Effector CD4-positive, alpha-beta T cell (primary cell): ENCODE results near the gene DOCK1.

Experiments
- DNase-seq: peaks from one replicate; pipeline ENCODE4 v3.0.0-alpha.2; 2020

DOCK1 gene

GRCh38 chr10:127236266-127236665 is 331.0 kb downstream of the DOCK1 start:
- no peak for DNase-seq

GRCh38 chr10:127242914-127243313 is 337.7 kb downstream of the DOCK1 start:
- DNase-seq, result no peak

- no peak for DNase-seq
Observed at GRCh38 chr10:127243490-127244272, 338.5 kb downstream of the DOCK1 start.

- no peak for DNase-seq
Observed at GRCh38 chr10:127245456-127245855, 340.2 kb downstream of the DOCK1 start.

- DNase-seq, result no peak
Observed at GRCh38 chr10:127250031-127250430, 344.8 kb downstream of the DOCK1 start.

GRCh38 chr10:127252818-127253217 is 347.6 kb downstream of the DOCK1 start:
- no peak for DNase-seq

GRCh38 chr10:127254276-127254675 is 349.0 kb downstream of the DOCK1 start:
- no peak for DNase-seq

- no peak for DNase-seq
Observed at GRCh38 chr10:127257395-127257794, 352.2 kb downstream of the DOCK1 start.

GRCh38 chr10:127259347-127259746 is 354.1 kb downstream of the DOCK1 start:
- DNase-seq, result no peak

- DNase-seq, result no peak
Observed at GRCh38 chr10:127262606-127263005, 357.4 kb downstream of the DOCK1 start.

- DNase-seq, result no peak
Observed at GRCh38 chr10:127265288-127265687, 360.1 kb downstream of the DOCK1 start.

GRCh38 chr10:127266431-127266830 is 361.2 kb downstream of the DOCK1 start:
- DNase-seq, result no peak

- no peak for DNase-seq
Observed at GRCh38 chr10:127267442-127267841, 362.2 kb downstream of the DOCK1 start.

- no peak for DNase-seq
Observed at GRCh38 chr10:127272076-127272475, 366.8 kb downstream of the DOCK1 start.

- no peak for DNase-seq
Observed at GRCh38 chr10:127275272-127275671, 370.0 kb downstream of the DOCK1 start.

- DNase-seq, result no peak
Observed at GRCh38 chr10:127275793-127276450, 370.7 kb downstream of the DOCK1 start.

- no peak for DNase-seq
Observed at GRCh38 chr10:127276794-127277462, 371.7 kb downstream of the DOCK1 start.

GRCh38 chr10:127278001-127278400 is 372.8 kb downstream of the DOCK1 start:
- no peak for DNase-seq

- no peak for DNase-seq
Observed at GRCh38 chr10:127279334-127279774, 374.1 kb downstream of the DOCK1 start.

- no peak for DNase-seq
Observed at GRCh38 chr10:127280446-127280845, 375.2 kb downstream of the DOCK1 start.

- DNase-seq, result no peak
Observed at GRCh38 chr10:127283017-127283416, 377.8 kb downstream of the DOCK1 start.

GRCh38 chr10:127283576-127283975 is 378.3 kb downstream of the DOCK1 start:
- no peak for DNase-seq

- DNase-seq, result no peak
Observed at GRCh38 chr10:127290850-127291249, 385.6 kb downstream of the DOCK1 start.

GRCh38 chr10:127291329-127291728 is 386.1 kb downstream of the DOCK1 start:
- DNase-seq, result no peak
